Retinal pigment epithelial cell (primary cell): ENCODE results near the gene COL1A1.

ENCODE experiments used
- DNase-seq: peaks from one replicate; pipeline ENCODE4 v3.0.0-alpha.2; 2010; ENCODE audit warnings: low read depth
- H3K4me3 ChIP-seq: 2 replicates; pipeline ENCODE4 v1.5.1; 2011; ENCODE audit warnings: mild to moderate bottlenecking, low read length, control low read depth, moderate library complexity
- TF ChIP-seq, protein P1 (sequence below): conservative IDR thresholded peaks from 2 replicates; pipeline ENCODE4 v1.5.1; 2011; ENCODE audit warnings: low read depth, low read length, control low read depth, inconsistent platforms

The COL1A1 gene

DNA sequence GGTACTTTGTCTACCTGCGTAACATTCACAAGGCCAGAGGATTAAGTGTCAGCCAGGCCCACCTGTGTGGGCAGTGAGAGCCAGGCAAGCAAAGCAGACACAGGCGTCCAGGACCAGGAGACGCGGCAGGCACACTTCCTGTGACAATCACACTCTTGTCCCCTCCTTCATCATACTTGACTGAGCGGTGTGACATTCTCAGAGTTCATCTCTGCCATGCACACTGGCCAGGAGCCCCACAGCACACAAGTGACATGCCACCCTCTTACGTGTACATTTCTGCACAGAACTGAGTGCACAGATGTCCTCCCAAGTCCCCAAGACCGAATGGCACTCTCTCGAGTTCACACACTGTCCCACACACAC lies 59.7 kb downstream of the COL1A1 start:
- H3K4me3 ChIP-seq, result no peak overlapping the region
- DNase-seq, result no peak
- TF ChIP-seq, protein P1, sequence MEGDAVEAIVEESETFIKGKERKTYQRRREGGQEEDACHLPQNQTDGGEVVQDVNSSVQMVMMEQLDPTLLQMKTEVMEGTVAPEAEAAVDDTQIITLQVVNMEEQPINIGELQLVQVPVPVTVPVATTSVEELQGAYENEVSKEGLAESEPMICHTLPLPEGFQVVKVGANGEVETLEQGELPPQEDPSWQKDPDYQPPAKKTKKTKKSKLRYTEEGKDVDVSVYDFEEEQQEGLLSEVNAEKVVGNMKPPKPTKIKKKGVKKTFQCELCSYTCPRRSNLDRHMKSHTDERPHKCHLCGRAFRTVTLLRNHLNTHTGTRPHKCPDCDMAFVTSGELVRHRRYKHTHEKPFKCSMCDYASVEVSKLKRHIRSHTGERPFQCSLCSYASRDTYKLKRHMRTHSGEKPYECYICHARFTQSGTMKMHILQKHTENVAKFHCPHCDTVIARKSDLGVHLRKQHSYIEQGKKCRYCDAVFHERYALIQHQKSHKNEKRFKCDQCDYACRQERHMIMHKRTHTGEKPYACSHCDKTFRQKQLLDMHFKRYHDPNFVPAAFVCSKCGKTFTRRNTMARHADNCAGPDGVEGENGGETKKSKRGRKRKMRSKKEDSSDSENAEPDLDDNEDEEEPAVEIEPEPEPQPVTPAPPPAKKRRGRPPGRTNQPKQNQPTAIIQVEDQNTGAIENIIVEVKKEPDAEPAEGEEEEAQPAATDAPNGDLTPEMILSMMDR, result no peak

DNA sequence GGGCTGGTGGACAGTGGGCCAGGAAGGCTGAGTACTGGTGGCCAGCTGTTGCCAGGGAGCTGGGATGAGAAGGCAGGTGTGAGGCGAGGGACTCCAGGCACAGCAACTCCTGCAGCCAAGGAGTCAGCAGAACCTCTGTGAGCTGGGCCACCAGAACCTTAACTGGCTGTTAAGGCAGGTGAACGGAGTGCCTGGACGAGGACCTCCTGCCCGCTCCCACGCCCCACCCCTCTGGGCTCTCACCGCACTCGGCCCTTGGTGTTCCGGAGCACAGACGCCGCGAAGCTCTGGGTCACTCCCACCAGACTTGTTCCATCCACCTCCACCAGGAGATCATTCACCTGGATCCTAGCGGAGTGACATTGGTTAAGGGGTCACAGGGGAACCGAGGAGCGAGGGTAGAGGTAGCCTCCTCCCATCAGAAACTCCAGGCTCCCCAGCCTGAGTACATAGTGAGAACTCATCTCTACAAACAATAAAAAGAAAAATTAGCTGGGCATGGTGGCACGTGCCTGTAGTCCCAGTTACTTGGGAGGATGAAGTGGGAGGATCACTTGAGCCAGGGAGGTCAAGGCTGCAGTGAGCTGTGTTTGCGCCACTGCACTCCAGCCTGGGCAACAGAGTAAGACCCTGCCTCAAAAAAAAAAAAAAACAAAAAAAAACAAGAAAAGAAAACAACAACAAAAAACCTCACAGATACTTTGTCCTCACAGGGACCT lies 60.2 kb downstream of the COL1A1 start:
- TF ChIP-seq, protein P1, result no peak
- no peak for DNase-seq
- H3K4me3 ChIP-seq, result no peak overlapping the region

DNA sequence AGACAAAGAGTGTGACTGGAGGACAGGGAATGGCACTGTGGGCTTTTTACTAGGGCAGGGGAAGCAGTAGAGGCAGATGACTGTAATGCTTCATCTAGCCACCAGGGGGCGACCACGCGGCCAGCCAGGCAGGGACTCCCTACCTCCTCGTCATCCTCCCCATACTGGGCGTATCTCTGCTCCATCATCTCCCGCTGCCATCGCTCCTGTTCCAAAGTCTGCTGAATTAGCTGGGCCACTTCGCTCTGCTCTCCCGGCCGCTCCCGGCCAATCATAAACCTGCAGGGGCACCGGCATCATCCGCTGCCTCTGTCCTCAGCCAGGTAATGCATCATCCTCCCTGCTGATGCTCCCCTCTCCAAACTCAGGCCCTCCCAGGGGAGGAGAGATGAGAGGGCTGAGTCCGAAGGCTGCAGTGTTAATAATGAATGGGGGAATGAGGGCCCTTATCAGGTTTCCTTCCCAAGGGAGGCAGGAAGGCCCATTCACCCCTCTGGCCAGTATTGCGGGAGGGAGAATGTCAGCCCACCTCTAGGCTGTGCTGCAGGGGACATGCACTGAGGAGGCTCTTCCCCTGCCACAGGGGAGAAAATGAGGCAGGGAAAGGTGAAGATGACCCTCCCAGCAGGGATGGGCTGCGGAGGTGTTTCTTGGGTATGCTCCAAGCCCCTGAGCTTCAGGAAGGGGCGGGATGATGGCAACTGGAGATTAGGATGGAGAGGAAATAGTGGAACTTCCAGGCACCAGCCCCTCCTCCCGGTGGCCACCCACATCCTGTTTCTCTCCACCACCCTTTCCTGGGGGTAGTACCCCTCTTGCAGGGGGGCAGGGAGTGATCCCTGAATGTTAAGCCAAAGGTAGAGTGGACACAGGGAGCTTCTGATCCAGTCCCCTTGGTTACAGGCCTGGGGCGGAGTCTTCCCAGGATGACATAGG lies 61.2 kb downstream of the COL1A1 start:
- TF ChIP-seq, protein P1, result peak; percentile 83
- H3K4me3 ChIP-seq, result no peak overlapping the region
- no peak for DNase-seq

DNA sequence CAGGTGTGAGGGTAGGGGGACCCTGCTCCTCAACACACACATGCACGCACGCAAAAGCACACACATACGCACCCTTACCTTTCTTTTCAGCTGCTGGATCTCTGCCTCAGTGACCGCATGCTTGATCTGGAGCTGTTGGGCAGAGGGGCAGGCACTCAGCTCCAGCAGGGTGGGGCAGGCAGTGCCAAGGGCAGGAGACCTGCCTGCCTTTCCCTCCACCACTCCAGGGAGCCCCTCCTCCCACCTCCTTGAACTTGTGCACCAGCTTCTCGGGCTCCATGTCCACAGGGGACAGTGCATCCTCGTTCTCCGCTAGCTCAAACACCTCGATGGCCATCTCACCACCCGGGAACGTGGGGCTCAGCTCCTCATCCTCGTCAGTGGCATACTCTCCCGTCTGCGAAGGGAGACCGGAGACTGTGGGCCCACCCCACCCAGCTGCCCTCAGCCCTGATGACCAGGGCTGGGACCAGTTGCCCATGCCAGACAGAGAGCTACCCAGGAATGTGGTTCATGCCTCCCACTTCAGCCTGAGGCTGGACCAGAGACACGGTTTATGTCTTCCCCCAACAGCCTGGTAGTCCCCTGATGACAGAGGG lies 62.1 kb downstream of the COL1A1 start:
- no peak overlapping the region for H3K4me3 ChIP-seq
- DNase-seq, result no peak
- TF ChIP-seq, protein P1, result no peak

DNA sequence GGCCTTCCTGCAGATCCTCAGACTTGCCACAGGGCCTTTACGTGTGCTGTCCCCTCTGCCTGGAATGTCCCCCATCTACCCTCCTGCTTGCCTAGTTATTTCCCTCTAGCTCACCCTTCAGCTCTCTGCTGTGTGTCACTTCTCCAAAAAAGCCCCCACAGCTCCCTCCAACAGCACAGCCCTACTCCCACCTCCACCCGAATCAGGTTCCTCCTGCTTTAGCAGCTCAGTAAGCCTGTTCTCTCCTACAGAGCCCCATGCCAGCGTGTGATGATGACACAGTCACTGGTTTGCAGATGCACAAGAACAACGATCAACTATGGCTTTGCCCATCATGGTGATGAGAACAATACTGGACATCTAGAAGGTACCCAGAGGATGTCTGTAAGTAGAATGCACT lies 64.4 kb downstream of the COL1A1 start:
- TF ChIP-seq, protein P1, result no peak
- no peak overlapping the region for H3K4me3 ChIP-seq
- no peak for DNase-seq

DNA sequence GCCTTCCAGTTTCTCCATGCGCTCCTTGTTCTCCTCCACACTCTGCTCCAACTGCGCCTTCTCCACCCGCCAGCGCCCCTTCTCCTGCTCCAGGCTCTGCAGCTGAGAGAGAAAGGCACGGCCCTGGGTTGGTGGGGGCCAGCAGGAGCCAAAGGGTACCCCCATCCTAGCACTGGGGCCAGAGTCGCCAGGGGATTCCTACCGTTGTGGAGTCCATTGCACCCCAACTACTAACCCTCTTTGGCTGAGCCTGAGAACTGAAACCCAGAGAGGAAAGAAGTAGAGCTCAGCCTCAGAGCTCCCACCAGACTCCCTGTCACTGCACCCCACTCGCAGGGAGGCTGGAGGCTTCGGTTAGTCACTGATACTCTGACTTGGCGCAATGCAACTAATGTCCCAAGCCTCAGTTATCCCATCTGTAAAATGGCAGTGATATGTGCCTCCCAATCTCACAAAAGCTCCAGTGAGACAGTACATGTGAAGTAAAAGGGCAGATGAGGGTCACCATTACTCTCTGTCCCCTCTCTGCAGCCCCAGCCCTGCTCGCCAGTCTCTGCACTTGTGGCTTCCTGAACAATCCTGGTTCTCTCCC lies 65.2 kb downstream of the COL1A1 start:
- TF ChIP-seq, protein P1, result no peak
- H3K4me3 ChIP-seq, result no peak overlapping the region
- DNase-seq, result no peak
